WTC11 (cell line): ENCODE results near the gene IAH1.

Experiments used
- ATF6 ChIP-seq: sonication (generic); formaldehyde crosslinking; IDR thresholded peaks from 2 replicates; pipeline ENCODE4 v1.8.1; 2023; ENCODE audit warnings: mild to moderate bottlenecking, missing genetic modification reagents
- CREB1 ChIP-seq: sonication (generic); formaldehyde crosslinking; IDR thresholded peaks from 2 replicates; pipeline ENCODE4 v1.8.0; 2023; ENCODE audit warnings: mild to moderate bottlenecking, missing genetic modification reagents
- CTCF ChIP-seq: fragments of 200-600 bp; IDR thresholded peaks from 2 replicates; pipeline ENCODE4 v1.8.0; 2022; ENCODE audit warnings: antibody characterized with exemption
- ESRRA ChIP-seq: sonication (generic); formaldehyde crosslinking; IDR thresholded peaks from 2 replicates; pipeline ENCODE4 v1.8.1; 2022; ENCODE audit warnings: mild to moderate bottlenecking, missing genetic modification reagents, borderline replicate concordance
- GTF2I ChIP-seq: fragments of 250-450 bp; sonication (Bioruptor Pico); conservative IDR thresholded peaks from 2 replicates; pipeline ENCODE4 v1.4.0; 2021; ENCODE audit warnings: mild to moderate bottlenecking
- JUN ChIP-seq: sonication (generic); formaldehyde crosslinking; IDR thresholded peaks from 2 replicates; pipeline ENCODE4 v1.8.0; 2023; ENCODE audit warnings: mild to moderate bottlenecking, missing genetic modification reagents
- NR2C2 ChIP-seq: sonication (generic); formaldehyde crosslinking; IDR thresholded peaks from 2 replicates; pipeline ENCODE4 v1.8.0; 2022; ENCODE audit warnings: mild to moderate bottlenecking, missing genetic modification reagents
- TCF7 ChIP-seq: sonication (generic); formaldehyde crosslinking; IDR thresholded peaks from 2 replicates; pipeline ENCODE4 v1.8.0; 2022; ENCODE audit warnings: mild to moderate bottlenecking, low read depth, missing genetic modification reagents, moderate library complexity
- USF2 ChIP-seq: sonication (generic); formaldehyde crosslinking; IDR thresholded peaks from 2 replicates; pipeline ENCODE4 v1.8.1; 2023; ENCODE audit warnings: mild to moderate bottlenecking, missing genetic modification reagents, moderate library complexity
- TF ChIP-seq, protein P1 (sequence below): sonication (generic); formaldehyde crosslinking; IDR thresholded peaks from 2 replicates; pipeline ENCODE4 v1.8.1; 2022; ENCODE audit warnings: low read depth, missing genetic modification reagents, borderline replicate concordance
- TF ChIP-seq, protein P2 (sequence below): sonication (generic); formaldehyde crosslinking; conservative IDR thresholded peaks from 2 replicates; pipeline ENCODE4 v1.8.1; 2022; ENCODE audit warnings: mild to moderate bottlenecking, missing genetic modification reagents
- TF ChIP-seq, protein P3 (sequence below): sonication (generic); formaldehyde crosslinking; IDR thresholded peaks from 2 replicates; pipeline ENCODE4 v1.8.1; 2023; ENCODE audit warnings: mild to moderate bottlenecking, moderate library complexity, missing genetic modification reagents
- TF ChIP-seq, protein P4 (sequence below): sonication (generic); formaldehyde crosslinking; IDR thresholded peaks from 2 replicates; pipeline ENCODE4 v1.8.1; 2023; ENCODE audit warnings: mild to moderate bottlenecking, missing genetic modification reagents, borderline replicate concordance

DNA sequence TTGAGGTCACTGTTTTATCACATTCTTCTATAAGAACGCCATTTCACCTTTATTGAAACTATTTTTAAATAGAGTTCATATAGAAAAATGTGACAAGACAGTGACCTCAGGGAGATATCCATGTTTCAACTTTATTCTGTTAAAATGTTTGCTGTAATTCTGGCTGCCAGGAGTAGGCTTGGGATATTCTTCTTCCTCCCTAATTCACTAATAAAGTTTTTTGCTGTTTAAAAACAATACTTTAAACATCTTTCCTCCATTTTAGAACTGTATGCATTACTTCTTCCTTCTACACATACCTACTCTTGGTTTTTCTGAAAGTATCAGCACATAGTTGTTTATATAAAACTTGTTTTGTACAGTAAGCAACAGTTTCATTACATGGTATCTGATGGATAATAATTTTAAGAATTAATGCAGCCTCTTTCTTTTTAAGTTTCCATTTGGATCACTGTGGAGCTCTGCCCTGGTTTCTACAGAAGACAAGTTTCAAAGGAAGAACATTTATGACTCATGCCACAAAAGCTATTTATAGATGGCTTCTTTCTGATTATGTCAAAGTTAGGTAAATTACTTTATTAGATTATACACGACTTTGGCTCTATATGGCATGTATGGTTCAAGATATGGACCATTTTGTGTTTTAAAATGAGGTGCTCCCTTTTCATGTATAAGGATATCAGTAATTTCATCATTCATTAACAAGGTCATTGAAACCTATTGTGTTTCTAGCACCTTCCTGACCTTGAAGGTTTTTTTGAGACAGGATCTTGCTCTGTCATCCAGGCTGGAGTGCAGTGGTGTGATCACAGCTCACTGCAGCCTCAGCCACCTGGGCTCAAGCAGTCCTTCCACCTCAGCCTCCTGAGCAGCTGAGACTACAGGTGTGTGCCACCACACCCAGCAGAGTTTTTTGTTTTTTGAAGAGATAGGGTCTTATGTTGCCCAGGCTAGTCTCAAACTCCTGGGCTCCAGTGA, 43.7 kb upstream of the IAH1 start:
- TF ChIP-seq CTCF: no peak
- TF ChIP-seq CREB1 (CRISPR knock-in tag): no peak
- TF ChIP-seq NR2C2 (CRISPR knock-in tag): no peak
- TF ChIP-seq ATF6 (CRISPR knock-in tag): no peak
- TF ChIP-seq ESRRA: no peak
- TF ChIP-seq, protein P1, sequence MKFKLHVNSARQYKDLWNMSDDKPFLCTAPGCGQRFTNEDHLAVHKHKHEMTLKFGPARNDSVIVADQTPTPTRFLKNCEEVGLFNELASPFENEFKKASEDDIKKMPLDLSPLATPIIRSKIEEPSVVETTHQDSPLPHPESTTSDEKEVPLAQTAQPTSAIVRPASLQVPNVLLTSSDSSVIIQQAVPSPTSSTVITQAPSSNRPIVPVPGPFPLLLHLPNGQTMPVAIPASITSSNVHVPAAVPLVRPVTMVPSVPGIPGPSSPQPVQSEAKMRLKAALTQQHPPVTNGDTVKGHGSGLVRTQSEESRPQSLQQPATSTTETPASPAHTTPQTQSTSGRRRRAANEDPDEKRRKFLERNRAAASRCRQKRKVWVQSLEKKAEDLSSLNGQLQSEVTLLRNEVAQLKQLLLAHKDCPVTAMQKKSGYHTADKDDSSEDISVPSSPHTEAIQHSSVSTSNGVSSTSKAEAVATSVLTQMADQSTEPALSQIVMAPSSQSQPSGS (CRISPR knock-in tag): no peak
- TF ChIP-seq JUN (CRISPR knock-in tag): no peak
- TF ChIP-seq GTF2I: no peak
- TF ChIP-seq, protein P2, sequence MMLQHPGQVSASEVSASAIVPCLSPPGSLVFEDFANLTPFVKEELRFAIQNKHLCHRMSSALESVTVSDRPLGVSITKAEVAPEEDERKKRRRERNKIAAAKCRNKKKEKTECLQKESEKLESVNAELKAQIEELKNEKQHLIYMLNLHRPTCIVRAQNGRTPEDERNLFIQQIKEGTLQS (CRISPR knock-in tag): no peak
- TF ChIP-seq, protein P3, sequence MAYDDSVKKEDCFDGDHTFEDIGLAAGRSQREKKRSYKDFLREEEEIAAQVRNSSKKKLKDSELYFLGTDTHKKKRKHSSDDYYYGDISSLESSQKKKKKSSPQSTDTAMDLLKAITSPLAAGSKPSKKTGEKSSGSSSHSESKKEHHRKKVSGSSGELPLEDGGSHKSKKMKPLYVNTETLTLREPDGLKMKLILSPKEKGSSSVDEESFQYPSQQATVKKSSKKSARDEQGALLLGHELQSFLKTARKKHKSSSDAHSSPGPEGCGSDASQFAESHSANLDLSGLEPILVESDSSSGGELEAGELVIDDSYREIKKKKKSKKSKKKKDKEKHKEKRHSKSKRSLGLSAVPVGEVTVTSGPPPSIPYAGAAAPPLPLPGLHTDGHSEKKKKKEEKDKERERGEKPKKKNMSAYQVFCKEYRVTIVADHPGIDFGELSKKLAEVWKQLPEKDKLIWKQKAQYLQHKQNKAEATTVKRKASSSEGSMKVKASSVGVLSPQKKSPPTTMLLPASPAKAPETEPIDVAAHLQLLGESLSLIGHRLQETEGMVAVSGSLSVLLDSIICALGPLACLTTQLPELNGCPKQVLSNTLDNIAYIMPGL (CRISPR knock-in tag): no peak
- TF ChIP-seq USF2 (CRISPR knock-in tag): no peak
- TF ChIP-seq, protein P4, sequence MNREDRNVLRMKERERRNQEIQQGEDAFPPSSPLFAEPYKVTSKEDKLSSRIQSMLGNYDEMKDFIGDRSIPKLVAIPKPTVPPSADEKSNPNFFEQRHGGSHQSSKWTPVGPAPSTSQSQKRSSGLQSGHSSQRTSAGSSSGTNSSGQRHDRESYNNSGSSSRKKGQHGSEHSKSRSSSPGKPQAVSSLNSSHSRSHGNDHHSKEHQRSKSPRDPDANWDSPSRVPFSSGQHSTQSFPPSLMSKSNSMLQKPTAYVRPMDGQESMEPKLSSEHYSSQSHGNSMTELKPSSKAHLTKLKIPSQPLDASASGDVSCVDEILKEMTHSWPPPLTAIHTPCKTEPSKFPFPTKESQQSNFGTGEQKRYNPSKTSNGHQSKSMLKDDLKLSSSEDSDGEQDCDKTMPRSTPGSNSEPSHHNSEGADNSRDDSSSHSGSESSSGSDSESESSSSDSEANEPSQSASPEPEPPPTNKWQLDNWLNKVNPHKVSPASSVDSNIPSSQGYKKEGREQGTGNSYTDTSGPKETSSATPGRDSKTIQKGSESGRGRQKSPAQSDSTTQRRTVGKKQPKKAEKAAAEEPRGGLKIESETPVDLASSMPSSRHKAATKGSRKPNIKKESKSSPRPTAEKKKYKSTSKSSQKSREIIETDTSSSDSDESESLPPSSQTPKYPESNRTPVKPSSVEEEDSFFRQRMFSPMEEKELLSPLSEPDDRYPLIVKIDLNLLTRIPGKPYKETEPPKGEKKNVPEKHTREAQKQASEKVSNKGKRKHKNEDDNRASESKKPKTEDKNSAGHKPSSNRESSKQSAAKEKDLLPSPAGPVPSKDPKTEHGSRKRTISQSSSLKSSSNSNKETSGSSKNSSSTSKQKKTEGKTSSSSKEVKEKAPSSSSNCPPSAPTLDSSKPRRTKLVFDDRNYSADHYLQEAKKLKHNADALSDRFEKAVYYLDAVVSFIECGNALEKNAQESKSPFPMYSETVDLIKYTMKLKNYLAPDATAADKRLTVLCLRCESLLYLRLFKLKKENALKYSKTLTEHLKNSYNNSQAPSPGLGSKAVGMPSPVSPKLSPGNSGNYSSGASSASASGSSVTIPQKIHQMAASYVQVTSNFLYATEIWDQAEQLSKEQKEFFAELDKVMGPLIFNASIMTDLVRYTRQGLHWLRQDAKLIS (CRISPR knock-in tag): no peak
- no peak for TF ChIP-seq TCF7 (CRISPR knock-in tag)
